ENCODE results near the gene VARS2. TPM values are rescaled to one million over a fixed set of nuclear protein-coding genes. Genes with fewer than 3 reads are reported as not detected.

VARS2 gene
- total and polyA plus RNA-seq, 9 of the 15 experiments (the other 6 are each of a cell fraction or from before 2014, with no cell fraction given), result 1.6 to 53.6 (median 29.9) TPM

DNA sequence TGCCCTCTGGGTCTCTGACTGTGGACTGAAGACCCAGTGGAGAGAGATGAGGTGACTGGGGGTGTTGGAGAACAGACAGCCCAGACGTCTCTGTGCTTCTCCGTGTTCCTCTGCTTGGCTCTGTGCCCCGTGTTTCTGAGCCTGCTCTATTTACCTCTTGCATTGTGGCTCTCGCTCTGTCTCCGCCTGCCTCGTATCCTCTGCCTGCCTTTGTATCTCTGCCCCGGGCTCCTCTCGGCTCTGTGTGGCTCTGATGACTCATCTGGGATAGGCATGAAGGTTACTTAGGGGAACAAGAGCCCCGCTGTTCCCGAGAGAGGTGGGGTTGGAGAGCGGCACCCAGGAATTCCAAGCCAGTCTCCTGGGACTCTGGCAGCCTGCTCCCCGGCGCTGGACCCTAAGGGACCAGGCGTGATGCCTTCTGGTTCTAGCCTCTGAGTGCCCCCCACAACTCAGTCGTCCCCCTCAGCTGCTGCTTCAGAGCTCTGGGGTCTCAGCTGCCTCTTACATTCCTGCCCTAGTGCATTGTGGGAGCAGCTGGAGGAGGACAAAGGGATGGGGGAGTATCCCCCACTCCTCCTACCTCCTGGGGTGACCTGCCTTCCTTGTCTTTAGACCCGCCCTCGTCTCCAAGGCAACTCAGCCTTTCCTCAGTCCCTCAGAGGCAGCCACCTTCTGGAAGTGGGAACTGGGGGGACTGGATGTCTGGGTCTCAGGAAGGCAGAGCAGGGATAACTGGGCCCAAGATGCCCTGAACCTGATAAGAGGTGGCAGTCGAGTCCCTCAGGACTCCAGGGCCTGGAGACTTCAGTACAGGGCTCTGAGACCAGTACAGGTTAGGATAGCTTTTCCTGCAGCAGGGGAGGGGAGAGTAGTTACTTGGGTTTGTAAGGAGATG is 27.8 kb upstream of the VARS2 start (continued):
- TF ChIP-seq, protein P1, sequence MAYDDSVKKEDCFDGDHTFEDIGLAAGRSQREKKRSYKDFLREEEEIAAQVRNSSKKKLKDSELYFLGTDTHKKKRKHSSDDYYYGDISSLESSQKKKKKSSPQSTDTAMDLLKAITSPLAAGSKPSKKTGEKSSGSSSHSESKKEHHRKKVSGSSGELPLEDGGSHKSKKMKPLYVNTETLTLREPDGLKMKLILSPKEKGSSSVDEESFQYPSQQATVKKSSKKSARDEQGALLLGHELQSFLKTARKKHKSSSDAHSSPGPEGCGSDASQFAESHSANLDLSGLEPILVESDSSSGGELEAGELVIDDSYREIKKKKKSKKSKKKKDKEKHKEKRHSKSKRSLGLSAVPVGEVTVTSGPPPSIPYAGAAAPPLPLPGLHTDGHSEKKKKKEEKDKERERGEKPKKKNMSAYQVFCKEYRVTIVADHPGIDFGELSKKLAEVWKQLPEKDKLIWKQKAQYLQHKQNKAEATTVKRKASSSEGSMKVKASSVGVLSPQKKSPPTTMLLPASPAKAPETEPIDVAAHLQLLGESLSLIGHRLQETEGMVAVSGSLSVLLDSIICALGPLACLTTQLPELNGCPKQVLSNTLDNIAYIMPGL (CRISPR knock-in tag; IDR thresholded peaks at IDR 0.05), result no peak
- TF ChIP-seq, protein P2, sequence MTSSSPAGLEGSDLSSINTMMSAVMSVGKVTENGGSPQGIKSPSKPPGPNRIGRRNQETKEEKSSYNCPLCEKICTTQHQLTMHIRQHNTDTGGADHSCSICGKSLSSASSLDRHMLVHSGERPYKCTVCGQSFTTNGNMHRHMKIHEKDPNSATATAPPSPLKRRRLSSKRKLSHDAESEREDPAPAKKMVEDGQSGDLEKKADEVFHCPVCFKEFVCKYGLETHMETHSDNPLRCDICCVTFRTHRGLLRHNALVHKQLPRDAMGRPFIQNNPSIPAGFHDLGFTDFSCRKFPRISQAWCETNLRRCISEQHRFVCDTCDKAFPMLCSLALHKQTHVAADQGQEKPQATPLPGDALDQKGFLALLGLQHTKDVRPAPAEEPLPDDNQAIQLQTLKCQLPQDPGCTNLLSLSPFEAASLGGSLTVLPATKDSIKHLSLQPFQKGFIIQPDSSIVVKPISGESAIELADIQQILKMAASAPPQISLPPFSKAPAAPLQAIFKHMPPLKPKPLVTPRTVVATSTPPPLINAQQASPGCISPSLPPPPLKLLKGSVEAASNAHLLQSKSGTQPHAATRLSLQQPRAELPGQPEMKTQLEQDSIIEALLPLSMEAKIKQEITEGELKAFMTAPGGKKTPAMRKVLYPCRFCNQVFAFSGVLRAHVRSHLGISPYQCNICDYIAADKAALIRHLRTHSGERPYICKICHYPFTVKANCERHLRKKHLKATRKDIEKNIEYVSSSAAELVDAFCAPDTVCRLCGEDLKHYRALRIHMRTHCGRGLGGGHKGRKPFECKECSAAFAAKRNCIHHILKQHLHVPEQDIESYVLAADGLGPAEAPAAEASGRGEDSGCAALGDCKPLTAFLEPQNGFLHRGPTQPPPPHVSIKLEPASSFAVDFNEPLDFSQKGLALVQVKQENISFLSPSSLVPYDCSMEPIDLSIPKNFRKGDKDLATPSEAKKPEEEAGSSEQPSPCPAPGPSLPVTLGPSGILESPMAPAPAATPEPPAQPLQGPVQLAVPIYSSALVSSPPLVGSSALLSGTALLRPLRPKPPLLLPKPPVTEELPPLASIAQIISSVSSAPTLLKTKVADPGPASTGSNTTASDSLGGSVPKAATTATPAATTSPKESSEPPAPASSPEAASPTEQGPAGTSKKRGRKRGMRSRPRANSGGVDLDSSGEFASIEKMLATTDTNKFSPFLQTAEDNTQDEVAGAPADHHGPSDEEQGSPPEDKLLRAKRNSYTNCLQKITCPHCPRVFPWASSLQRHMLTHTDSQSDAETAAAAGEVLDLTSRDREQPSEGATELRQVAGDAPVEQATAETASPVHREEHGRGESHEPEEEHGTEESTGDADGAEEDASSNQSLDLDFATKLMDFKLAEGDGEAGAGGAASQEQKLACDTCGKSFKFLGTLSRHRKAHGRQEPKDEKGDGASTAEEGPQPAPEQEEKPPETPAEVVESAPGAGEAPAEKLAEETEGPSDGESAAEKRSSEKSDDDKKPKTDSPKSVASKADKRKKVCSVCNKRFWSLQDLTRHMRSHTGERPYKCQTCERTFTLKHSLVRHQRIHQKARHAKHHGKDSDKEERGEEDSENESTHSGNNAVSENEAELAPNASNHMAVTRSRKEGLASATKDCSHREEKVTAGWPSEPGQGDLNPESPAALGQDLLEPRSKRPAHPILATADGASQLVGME (CRISPR knock-in tag; IDR thresholded peaks at IDR 0.05), result 0 out of 2 replicates have a peak, but pooled peaks have one; percentile 47
- peak; percentile 64; the same call in 1 of the 2 replicates for TF ChIP-seq ZNF143 (CRISPR knock-in tag; IDR thresholded peaks at IDR 0.05)
- 0 out of 2 replicates have a peak, but pooled peaks have one; percentile 70 for TF ChIP-seq ZBTB1 (CRISPR knock-in tag; IDR thresholded peaks at IDR 0.05; ENCODE audit: borderline replicate concordance, low read depth)
- peak; percentile 65 for TF ChIP-seq SMARCA4 (IDR thresholded peaks at IDR 0.05)
- TF ChIP-seq TCFL5 (CRISPR knock-in tag; conservative IDR thresholded peaks at IDR 0.05), result no peak
- no peak for TF ChIP-seq DLX4 (CRISPR knock-in tag; IDR thresholded peaks at IDR 0.05)
- peak; percentile 4 for TF ChIP-seq ZFP36 (IDR thresholded peaks at IDR 0.05; ENCODE audit: low read depth, low read length, partially characterized antibody)
- TF ChIP-seq MBD2 (IDR thresholded peaks at IDR 0.05; ENCODE audit: borderline replicate concordance, low read depth), result 0 out of 2 replicates have a peak, but pooled peaks have one; percentile 24
- TF ChIP-seq ZNF583 (CRISPR knock-in tag; IDR thresholded peaks at IDR 0.05), result 0 out of 2 replicates have a peak, but pooled peaks have one; percentile 36
- peak; percentile 91 for TF ChIP-seq RFX1 (IDR thresholded peaks at IDR 0.05)
- TF ChIP-seq RCOR1 (IDR thresholded peaks at IDR 0.05; ENCODE audit: borderline replicate concordance in 1 of 2, low read depth in 2 of 2, low read length in 2 of 2), result peak in 1 of 2 experiments; percentile 5; a peak in 1 of 4 replicates
- TF ChIP-seq ZNF76 (CRISPR knock-in tag; IDR thresholded peaks at IDR 0.05; ENCODE audit: borderline replicate concordance), result peak; percentile 66; the same call in 1 of the 2 replicates
- TF ChIP-seq EGR1 (conservative IDR thresholded peaks at IDR 0.05), result peak; percentile 71
- TF ChIP-seq, protein P3, sequence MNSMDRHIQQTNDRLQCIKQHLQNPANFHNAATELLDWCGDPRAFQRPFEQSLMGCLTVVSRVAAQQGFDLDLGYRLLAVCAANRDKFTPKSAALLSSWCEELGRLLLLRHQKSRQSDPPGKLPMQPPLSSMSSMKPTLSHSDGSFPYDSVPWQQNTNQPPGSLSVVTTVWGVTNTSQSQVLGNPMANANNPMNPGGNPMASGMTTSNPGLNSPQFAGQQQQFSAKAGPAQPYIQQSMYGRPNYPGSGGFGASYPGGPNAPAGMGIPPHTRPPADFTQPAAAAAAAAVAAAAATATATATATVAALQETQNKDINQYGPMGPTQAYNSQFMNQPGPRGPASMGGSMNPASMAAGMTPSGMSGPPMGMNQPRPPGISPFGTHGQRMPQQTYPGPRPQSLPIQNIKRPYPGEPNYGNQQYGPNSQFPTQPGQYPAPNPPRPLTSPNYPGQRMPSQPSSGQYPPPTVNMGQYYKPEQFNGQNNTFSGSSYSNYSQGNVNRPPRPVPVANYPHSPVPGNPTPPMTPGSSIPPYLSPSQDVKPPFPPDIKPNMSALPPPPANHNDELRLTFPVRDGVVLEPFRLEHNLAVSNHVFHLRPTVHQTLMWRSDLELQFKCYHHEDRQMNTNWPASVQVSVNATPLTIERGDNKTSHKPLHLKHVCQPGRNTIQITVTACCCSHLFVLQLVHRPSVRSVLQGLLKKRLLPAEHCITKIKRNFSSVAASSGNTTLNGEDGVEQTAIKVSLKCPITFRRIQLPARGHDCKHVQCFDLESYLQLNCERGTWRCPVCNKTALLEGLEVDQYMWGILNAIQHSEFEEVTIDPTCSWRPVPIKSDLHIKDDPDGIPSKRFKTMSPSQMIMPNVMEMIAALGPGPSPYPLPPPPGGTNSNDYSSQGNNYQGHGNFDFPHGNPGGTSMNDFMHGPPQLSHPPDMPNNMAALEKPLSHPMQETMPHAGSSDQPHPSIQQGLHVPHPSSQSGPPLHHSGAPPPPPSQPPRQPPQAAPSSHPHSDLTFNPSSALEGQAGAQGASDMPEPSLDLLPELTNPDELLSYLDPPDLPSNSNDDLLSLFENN (IDR thresholded peaks at IDR 0.05; ENCODE audit: low read depth in 2 of 2, low read length in 2 of 2), result no peak

All from K562 (cell line).